Natural killer cell (primary cell): ENCODE measurements around the gene C11orf21. TPM values are rescaled to one million over a fixed set of nuclear protein-coding genes. Genes with fewer than 3 reads are reported as not detected.

Source experiments
- ATAC-seq, 3 donors: fragments of 150-1000 bp in 2 of 3; fragments of 200-7000 bp in 1 of 3; cut with Tn5 transposase; 1 replicate in 1 of 3; 2 replicates in 2 of 3; pipeline ENCODE4 v1.10.0; 2021; ENCODE audit warnings: mild to moderate bottlenecking in 2 of 3, moderate library complexity in 2 of 3
- DNase-seq, 2 donors: peaks; one replicate each; pipeline versions ENCODE4 v3.0.0 to v3.0.0-alpha.2; 2013 to 2021; ENCODE audit warnings: mixed read lengths in 1 of 2
- H3K27ac ChIP-seq: one replicate; pipeline ENCODE4 v1.5.1; 2013; ENCODE audit warnings: mild to moderate bottlenecking, low read length
- H3K27me3 ChIP-seq: one replicate; pipeline ENCODE4 v1.6.1; 2013; ENCODE audit warnings: low read length; ENCODE audit not compliant: control insufficient read depth, insufficient read depth
- H3K36me3 ChIP-seq: one replicate; pipeline ENCODE4 v1.6.1; 2013; ENCODE audit warnings: low read length; ENCODE audit not compliant: control insufficient read depth, insufficient read depth
- H3K4me1 ChIP-seq: one replicate; pipeline ENCODE4 v1.6.1; 2013; ENCODE audit warnings: low read length; ENCODE audit not compliant: control insufficient read depth, insufficient read depth
- H3K4me3 ChIP-seq: one replicate; pipeline ENCODE4 v1.5.1; 2013; ENCODE audit warnings: low read length
- H3K9me3 ChIP-seq: one replicate; pipeline ENCODE4 v1.6.1; 2013; ENCODE audit warnings: low read length; ENCODE audit not compliant: control insufficient read depth, insufficient read depth
- H3K27ac Mint-ChIP-seq, 2 donors: one replicate each; pipeline ENCODE4 v1.8.0; 2022; ENCODE audit warnings: mild to moderate bottlenecking in 2 of 2, mixed read lengths in 2 of 2, moderate library complexity in 1 of 2
- H3K27me3 Mint-ChIP-seq, 2 donors: one replicate each; pipeline ENCODE4 v1.8.0; 2022; ENCODE audit warnings: low read depth in 2 of 2, mixed read lengths in 2 of 2
- H3K36me3 Mint-ChIP-seq: one replicate; pipeline ENCODE4 v1.8.0; 2022; ENCODE audit warnings: mixed read lengths
- H3K4me1 Mint-ChIP-seq, 2 donors: one replicate each; pipeline ENCODE4 v1.8.0; 2022; ENCODE audit warnings: mixed read lengths in 2 of 2
- H3K4me3 Mint-ChIP-seq: one replicate; pipeline ENCODE4 v1.8.0; 2022; ENCODE audit warnings: mild to moderate bottlenecking, moderate library complexity, mixed read lengths
- H3K9me3 Mint-ChIP-seq, 2 donors: one replicate each; pipeline ENCODE4 v1.8.0; 2022; ENCODE audit warnings: mixed read lengths in 2 of 2
- CTCF ChIP-seq: fragments of 200-600 bp; IDR thresholded peaks from one replicate; pipeline ENCODE4 v1.8.0; 2022; ENCODE audit warnings: antibody characterized with exemption
- WGBS: methylation state at CpG from one replicate; pipeline ENCODE4 v1.1.7; 2013; ENCODE audit warnings: missing lambda C conversion rate; ENCODE audit not compliant: insufficient coverage; 5-methylcytosine and 5-hydroxymethylcytosine counted together
- intact Hi-C: fragments of 100-400 bp; cut with micrococcal nuclease; formaldehyde crosslinking; loops from one replicate; pipeline ENCODE4 v1.14.2; 2022
- total RNA-seq, 4 donors: library from RNA; stranded (reverse); fragments of 120-200 nt in 1 of 4; gene quantifications; one replicate each; pipeline versions ENCODE4 v1.2.3 to v1.2.4, GENCODE V29; 2013 to 2022

The C11orf21 gene
- total RNA-seq, 3 donors from 2014 or later (not counting 1 experiment from before 2014, with no cell fraction given): 227 to 325 (median 237) TPM

- DNase-seq (no peak), ATAC-seq (no peak)
- Mint-ChIP-seq H3K36me3 (no peaks in the 10 kb centered on the region), H3K4me3 (no peak overlapping the region), H3K4me1 (peaks cover 28 to 36% of the 10 kb centered on the region in 2 donors), H3K27ac (no peak overlapping the region), H3K9me3 (no peaks in the 10 kb centered on the region), H3K27me3 (no peaks in the 10 kb centered on the region)
- TF ChIP-seq CTCF: no peak
- Histone ChIP-seq H3K4me1 (peaks cover 30% of the 10 kb centered on the region), H3K36me3 (no peaks in the 10 kb centered on the region), H3K27me3 (no peaks in the 10 kb centered on the region), H3K4me3 (no peak overlapping the region), H3K9me3 (no peaks in the 10 kb centered on the region), H3K27ac (no peak overlapping the region)
- intact Hi-C loops: no loop called here
- 98% methylated on average over 10 of the region's 10 CpGs for WGBS
These were observed 38.6 kb downstream of the C11orf21 start for GRCh38 chr11:2263071-2263565.

GRCh38 chr11:2262301-2263070 is 39.2 kb downstream of the C11orf21 start:
- Histone ChIP-seq H3K36me3 (no peaks in the 10 kb centered on the region), H3K4me3 (no peak overlapping the region), H3K4me1 (peaks cover 24% of the 10 kb centered on the region), H3K27ac (no peak overlapping the region), H3K27me3 (no peaks in the 10 kb centered on the region), H3K9me3 (no peaks in the 10 kb centered on the region)
- 92% methylated on average over 18 of the region's 18 CpGs for WGBS
- no peak for ATAC-seq
- Mint-ChIP-seq H3K4me3 (no peak overlapping the region), H3K4me1 (peaks cover 24 to 30% of the 10 kb centered on the region in 2 donors), H3K36me3 (no peaks in the 10 kb centered on the region), H3K27me3 (no peaks in the 10 kb centered on the region), H3K9me3 (no peaks in the 10 kb centered on the region), H3K27ac (no peak overlapping the region)
- no peak for TF ChIP-seq CTCF
- no peak for DNase-seq
- intact Hi-C loops: no loop called here

- H3K4me1 Mint-ChIP-seq: peaks cover 23% of the 10 kb centered on the region in 2 donors
- H3K36me3 Mint-ChIP-seq: no peaks in the 10 kb centered on the region
- DNase-seq (no peak), ATAC-seq (no peak)
- no peaks in the 10 kb centered on the region for H3K36me3 ChIP-seq
- H3K9me3 ChIP-seq: no peaks in the 10 kb centered on the region
- no peak overlapping the region for H3K27ac Mint-ChIP-seq
- no peaks in the 10 kb centered on the region for H3K27me3 Mint-ChIP-seq
- 93% methylated on average over 20 of the region's 21 CpGs for WGBS
- no peak overlapping the region for H3K4me3 ChIP-seq
- peaks cover 16% of the 10 kb centered on the region for H3K4me1 ChIP-seq
- H3K9me3 Mint-ChIP-seq: no peaks in the 10 kb centered on the region
- intact Hi-C loops: no loop called here
- H3K27ac ChIP-seq: no peak overlapping the region
- no peak for TF ChIP-seq CTCF
- H3K27me3 ChIP-seq: no peaks in the 10 kb centered on the region
- no peak overlapping the region for H3K4me3 Mint-ChIP-seq
These were observed 40.1 kb downstream of the C11orf21 start for GRCh38 chr11:2261436-2262230.
